HEK293 (cell line): ENCODE data around the gene CHMP4A.

Experiments
- REPIN1 ChIP-seq: fragments of 450-650 bp; formaldehyde crosslinking; IDR thresholded peaks from 2 replicates; pipeline ENCODE4 v1.5.1; 2017; ENCODE audit warnings: missing biosample characterization, missing genetic modification characterization, low read depth
- ZNF416 ChIP-seq: fragments of 450-650 bp; formaldehyde crosslinking; IDR thresholded peaks from 2 replicates; pipeline ENCODE4 v1.5.1; 2016; ENCODE audit warnings: missing biosample characterization, missing genetic modification characterization
- ZNF433 ChIP-seq: fragments of 450-650 bp; formaldehyde crosslinking; IDR thresholded peaks from 2 replicates; pipeline ENCODE4 v1.5.1; 2016; ENCODE audit warnings: missing biosample characterization, missing genetic modification characterization, low read depth
- ZNF747 ChIP-seq: fragments of 450-650 bp; formaldehyde crosslinking; IDR thresholded peaks from 2 replicates; pipeline ENCODE4 v1.5.1; 2016; ENCODE audit warnings: missing biosample characterization, missing genetic modification characterization
- TF ChIP-seq, protein P1 (sequence below): fragments of 450-650 bp; formaldehyde crosslinking; IDR thresholded peaks from 2 replicates; pipeline ENCODE4 v1.5.1; 2016; ENCODE audit warnings: missing biosample characterization, missing genetic modification characterization
- TF ChIP-seq, protein P2 (sequence below): fragments of 450-650 bp; formaldehyde crosslinking; IDR thresholded peaks from 2 replicates; pipeline ENCODE4 v1.5.1; 2016; ENCODE audit warnings: missing biosample characterization, missing genetic modification characterization, low read depth

DNA sequence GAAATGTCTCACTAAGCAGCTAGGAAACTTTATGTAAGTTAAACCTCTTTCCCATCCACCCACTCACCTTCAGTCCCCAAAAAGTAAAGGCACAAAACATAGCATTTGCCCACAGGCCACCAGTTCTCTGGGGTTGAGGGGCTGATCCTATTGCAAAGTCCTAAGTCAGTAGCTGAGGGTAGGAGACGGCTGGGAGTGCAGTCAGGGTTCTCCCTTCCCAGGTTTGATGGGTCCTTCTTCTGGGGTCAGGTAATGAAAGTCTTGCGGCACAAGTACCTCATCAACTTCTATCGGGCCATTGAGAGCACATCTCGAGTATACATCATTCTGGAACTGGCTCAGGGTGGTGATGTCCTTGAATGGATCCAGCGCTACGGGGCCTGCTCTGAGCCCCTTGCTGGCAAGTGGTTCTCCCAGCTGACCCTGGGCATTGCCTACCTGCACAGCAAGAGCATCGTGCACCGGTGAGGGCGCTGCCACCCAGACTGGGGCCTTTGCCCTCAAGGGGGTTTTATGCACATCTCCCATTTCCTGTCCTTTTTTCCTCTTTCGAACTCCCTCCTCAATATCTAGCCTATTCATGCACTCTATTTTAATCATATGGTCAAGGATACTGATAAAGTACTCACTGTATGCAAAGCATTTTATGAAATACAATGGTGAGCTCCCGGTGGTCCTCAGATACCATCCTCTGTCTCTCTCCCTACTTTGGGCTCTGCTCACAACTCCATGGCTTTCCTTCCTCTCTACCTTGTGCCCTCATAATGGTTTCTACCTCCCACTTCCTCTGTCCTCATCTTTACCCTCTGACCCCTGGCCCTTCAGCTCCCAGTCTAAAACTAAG is 6.8 kb downstream of the CHMP4A start:
- TF ChIP-seq, protein P1, sequence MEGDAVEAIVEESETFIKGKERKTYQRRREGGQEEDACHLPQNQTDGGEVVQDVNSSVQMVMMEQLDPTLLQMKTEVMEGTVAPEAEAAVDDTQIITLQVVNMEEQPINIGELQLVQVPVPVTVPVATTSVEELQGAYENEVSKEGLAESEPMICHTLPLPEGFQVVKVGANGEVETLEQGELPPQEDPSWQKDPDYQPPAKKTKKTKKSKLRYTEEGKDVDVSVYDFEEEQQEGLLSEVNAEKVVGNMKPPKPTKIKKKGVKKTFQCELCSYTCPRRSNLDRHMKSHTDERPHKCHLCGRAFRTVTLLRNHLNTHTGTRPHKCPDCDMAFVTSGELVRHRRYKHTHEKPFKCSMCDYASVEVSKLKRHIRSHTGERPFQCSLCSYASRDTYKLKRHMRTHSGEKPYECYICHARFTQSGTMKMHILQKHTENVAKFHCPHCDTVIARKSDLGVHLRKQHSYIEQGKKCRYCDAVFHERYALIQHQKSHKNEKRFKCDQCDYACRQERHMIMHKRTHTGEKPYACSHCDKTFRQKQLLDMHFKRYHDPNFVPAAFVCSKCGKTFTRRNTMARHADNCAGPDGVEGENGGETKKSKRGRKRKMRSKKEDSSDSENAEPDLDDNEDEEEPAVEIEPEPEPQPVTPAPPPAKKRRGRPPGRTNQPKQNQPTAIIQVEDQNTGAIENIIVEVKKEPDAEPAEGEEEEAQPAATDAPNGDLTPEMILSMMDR (tag by site-specific recombination) = no peak
- no peak for TF ChIP-seq ZNF747
- TF ChIP-seq REPIN1 (tag by site-specific recombination) = no peak
- TF ChIP-seq ZNF416 = no peak
- TF ChIP-seq, protein P2, sequence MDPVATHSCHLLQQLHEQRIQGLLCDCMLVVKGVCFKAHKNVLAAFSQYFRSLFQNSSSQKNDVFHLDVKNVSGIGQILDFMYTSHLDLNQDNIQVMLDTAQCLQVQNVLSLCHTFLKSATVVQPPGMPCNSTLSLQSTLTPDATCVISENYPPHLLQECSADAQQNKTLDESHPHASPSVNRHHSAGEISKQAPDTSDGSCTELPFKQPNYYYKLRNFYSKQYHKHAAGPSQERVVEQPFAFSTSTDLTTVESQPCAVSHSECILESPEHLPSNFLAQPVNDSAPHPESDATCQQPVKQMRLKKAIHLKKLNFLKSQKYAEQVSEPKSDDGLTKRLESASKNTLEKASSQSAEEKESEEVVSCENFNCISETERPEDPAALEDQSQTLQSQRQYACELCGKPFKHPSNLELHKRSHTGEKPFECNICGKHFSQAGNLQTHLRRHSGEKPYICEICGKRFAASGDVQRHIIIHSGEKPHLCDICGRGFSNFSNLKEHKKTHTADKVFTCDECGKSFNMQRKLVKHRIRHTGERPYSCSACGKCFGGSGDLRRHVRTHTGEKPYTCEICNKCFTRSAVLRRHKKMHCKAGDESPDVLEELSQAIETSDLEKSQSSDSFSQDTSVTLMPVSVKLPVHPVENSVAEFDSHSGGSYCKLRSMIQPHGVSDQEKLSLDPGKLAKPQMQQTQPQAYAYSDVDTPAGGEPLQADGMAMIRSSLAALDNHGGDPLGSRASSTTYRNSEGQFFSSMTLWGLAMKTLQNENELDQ = no peak
- TF ChIP-seq ZNF433 = no peak
